ENCODE data around the gene VIP.

Gene VIP

DNA sequence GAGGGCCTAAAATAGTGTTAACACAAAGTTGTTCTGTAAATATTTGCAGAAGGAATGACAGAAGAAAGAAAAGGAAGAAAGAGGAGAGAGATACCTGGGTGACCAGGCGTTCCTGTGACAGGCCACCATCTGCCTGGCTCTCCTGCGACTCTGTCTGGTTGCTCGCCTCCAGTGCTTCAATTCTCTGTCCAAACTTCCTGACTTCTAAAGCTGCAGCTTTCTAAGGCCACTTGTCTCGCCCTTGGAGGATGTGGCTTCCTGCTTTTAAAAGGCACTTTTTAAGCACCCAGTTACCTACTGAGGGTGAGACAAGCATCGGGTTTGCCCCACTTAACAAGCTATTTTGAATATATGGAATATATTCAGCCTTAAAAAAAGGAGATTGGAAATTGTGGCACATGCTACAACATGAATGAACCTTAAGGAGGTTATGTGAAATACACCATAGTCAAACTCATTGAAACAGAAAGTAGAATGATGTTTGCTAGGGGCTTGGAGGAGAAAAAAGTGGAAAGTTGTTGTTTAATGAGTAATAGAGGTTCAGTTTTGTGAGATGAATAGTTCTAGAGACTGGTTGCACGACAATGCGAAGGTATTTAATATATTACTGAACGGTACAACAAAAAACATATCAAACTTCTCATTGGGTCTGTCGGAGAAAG, 32.8 kb downstream of the VIP start:
- DNase-seq = no peak

DNA sequence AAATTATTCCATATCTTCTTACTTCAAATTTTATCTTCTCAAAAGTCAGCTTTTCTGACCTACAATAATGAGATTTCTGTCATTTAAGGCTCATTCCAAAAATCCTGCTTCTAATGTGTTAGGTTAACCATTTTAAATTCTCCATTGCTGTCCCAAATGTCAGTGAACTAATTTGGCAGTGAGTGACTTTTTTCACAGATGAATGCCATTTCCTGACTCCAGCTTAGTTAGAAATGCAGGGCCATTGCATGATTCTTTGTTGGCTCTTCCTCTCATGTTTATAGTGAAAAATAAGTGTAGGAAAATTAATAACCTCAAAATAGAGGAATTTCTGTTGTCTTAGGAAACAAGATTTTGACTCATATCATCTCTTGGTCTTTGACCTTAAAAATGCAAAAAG, 44.1 kb downstream of the VIP start:
- no peak for DNase-seq

- DNase-seq = no peak
These were observed 53.6 kb downstream of the VIP start for GRCh38 chr6:152804150-152804549.
